Measurements from ENCODE around the gene DKK1. TPM values are rescaled to one million over a fixed set of nuclear protein-coding genes. Genes with fewer than 3 reads are reported as not detected.

The DKK1 gene
- total and polyA plus RNA-seq, 5 donors from 2014 or later = not detected

DNA sequence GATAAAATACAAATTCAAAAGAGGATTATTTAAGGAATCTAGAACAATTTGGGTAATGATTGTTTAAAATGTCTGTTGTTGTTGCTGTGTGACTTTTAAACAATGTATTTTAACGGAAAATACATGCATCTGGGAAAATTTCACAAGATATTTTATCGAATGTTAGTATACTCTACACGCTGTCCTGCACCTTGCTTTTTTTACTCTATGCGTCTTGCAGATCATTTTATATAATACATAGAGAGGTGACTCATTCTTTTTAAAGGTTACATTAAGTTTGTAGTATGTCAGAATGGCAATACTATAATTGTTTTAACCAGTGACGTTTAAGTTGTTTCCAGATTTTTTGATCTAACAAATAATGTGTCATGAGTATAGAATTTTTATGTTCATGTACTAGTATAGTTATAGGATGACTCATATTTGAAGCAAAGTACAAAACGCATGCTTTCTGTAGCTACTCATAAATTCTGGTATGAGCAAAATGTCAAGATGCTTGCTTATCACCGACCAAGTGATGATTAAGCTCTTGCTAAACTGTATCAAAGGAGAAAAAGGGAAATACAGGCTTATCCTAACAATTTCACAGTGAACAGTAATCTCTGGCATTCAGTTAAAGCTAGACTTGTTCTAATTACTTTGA, 4.9 kb downstream of the DKK1 start:
- H3K4me1 ChIP-seq (ENCODE audit: control insufficient read depth, insufficient read depth, low read length, poor library complexity, severe bottlenecking) = no peaks in the 10 kb centered on the region
- no peaks in the 10 kb centered on the region for H3K27me3 ChIP-seq (ENCODE audit: control insufficient read depth, insufficient read depth, low read length)
- H3K4me3 ChIP-seq (ENCODE audit: low read depth, low read length) = no peak overlapping the region
- DNase-seq (no peak), ATAC-seq (ENCODE audit: low read depth in 2 of 2) (no peak)
- H3K4me3 Mint-ChIP-seq = no peak overlapping the region
- no peaks in the 10 kb centered on the region for H3K36me3 ChIP-seq (ENCODE audit: control insufficient read depth, insufficient read depth, low read length)
- H3K36me3 Mint-ChIP-seq = no peaks in the 10 kb centered on the region
- no peaks in the 10 kb centered on the region for H3K9me3 ChIP-seq (ENCODE audit: control insufficient read depth in 2 of 2, low read length in 2 of 2)
- H3K27ac Mint-ChIP-seq = no peak overlapping the region
- peaks cover 0 to 10% (median 1%) of the 10 kb centered on the region in 7 donors for H3K9me3 Mint-ChIP-seq
- H3K27ac ChIP-seq (ENCODE audit: insufficient read depth, low read length, poor library complexity, severe bottlenecking) = no peak overlapping the region
- H3K27me3 Mint-ChIP-seq = peaks cover 26% of the 10 kb centered on the region
- H3K4me1 Mint-ChIP-seq = peaks cover 0 to 2% (median 0%) of the 10 kb centered on the region in 4 donors

DNA sequence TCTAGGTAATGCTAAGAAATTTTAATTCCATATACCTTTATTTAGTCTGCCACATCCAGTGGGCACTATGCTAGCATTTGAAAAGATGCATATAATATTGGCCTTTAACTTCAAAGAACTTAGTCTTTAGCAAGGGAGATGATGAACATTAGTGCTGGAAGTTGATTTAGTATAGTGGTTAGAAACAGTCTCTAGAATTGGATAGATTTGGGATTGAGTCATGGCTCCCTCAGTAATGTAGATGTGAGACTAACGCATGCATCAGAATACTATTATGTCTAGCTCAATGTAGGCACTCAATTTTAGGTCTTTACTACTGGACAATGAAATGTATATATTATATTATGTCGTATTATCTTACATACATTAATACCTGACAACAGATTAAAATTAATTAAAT, 5.8 kb downstream of the DKK1 start:
- H3K27me3 Mint-ChIP-seq = peaks cover 19% of the 10 kb centered on the region
- Histone ChIP-seq H3K27ac (ENCODE audit: insufficient read depth, low read length, poor library complexity, severe bottlenecking) (no peak overlapping the region), H3K27me3 (ENCODE audit: control insufficient read depth, insufficient read depth, low read length) (no peaks in the 10 kb centered on the region), H3K4me1 (ENCODE audit: control insufficient read depth, insufficient read depth, low read length, poor library complexity, severe bottlenecking) (no peaks in the 10 kb centered on the region), H3K36me3 (ENCODE audit: control insufficient read depth, insufficient read depth, low read length) (no peaks in the 10 kb centered on the region), H3K9me3 (ENCODE audit: control insufficient read depth in 2 of 2, low read length in 2 of 2) (no peaks in the 10 kb centered on the region), H3K4me3 (ENCODE audit: low read depth, low read length) (no peak overlapping the region)
- H3K4me3 Mint-ChIP-seq = no peak overlapping the region
- DNase-seq (no peak), ATAC-seq (ENCODE audit: low read depth in 2 of 2) (no peak)
- H3K27ac Mint-ChIP-seq = no peak overlapping the region
- H3K4me1 Mint-ChIP-seq = no peaks in the 10 kb centered on the region
- no peaks in the 10 kb centered on the region for H3K36me3 Mint-ChIP-seq
- H3K9me3 Mint-ChIP-seq = peaks cover 0 to 10% (median 2%) of the 10 kb centered on the region in 7 donors

DNA sequence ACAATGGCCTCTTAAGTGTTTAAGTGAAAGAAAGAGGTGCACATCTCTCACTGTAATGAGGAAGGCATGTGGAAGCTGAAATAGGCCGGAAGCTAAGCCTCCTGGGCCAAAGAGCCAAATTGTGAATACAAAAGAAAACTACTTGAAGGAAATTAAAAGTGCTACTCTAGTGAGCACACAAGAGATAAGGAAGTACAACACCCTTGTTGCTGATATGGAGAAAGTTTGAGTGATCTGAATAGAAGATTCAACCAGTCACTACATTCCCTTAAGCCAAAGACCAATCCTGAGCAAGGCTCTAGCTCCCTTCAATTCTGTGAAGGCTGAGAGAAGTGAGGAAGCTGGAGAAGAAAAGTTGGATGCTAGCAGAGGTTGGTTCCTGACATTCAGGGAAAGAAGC, 8.2 kb downstream of the DKK1 start:
- H3K36me3 Mint-ChIP-seq = no peaks in the 10 kb centered on the region
- peaks cover 0 to 10% (median 2%) of the 10 kb centered on the region in 7 donors for H3K9me3 Mint-ChIP-seq
- ATAC-seq (ENCODE audit: low read depth in 2 of 2) (no peak), DNase-seq (no peak)
- Histone ChIP-seq H3K4me3 (ENCODE audit: low read depth, low read length) (no peak overlapping the region), H3K4me1 (ENCODE audit: control insufficient read depth, insufficient read depth, low read length, poor library complexity, severe bottlenecking) (no peaks in the 10 kb centered on the region), H3K9me3 (ENCODE audit: control insufficient read depth in 2 of 2, low read length in 2 of 2) (no peaks in the 10 kb centered on the region), H3K27ac (ENCODE audit: insufficient read depth, low read length, poor library complexity, severe bottlenecking) (no peak overlapping the region), H3K27me3 (ENCODE audit: control insufficient read depth, insufficient read depth, low read length) (no peaks in the 10 kb centered on the region), H3K36me3 (ENCODE audit: control insufficient read depth, insufficient read depth, low read length) (no peaks in the 10 kb centered on the region)
- H3K27me3 Mint-ChIP-seq = no peaks in the 10 kb centered on the region
- no peak overlapping the region for H3K4me3 Mint-ChIP-seq
- no peak overlapping the region for H3K27ac Mint-ChIP-seq
- no peaks in the 10 kb centered on the region for H3K4me1 Mint-ChIP-seq

DNA sequence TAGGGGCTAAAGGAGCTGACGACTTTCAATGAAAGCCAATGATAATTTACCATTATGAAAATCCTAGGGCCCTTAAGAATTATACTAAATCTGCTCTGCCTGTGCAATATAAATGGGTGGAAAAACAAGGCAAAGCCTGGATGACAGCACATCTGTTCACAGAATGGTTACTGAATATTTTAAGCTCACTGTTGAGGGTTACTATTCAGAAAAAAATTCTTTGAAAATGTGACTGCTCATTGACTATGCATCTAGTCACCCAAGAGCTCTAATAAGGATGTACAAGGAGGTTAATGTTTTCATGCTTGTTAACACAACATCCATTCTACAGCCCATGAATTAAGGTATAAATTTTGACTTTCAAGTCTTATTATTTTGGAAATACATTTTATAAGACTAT, 8.9 kb downstream of the DKK1 start:
- Mint-ChIP-seq H3K4me1 (no peaks in the 10 kb centered on the region), H3K27ac (no peak overlapping the region), H3K9me3 (peaks cover 0 to 10% (median 2%) of the 10 kb centered on the region in 7 donors), H3K4me3 (no peak overlapping the region), H3K27me3 (no peaks in the 10 kb centered on the region), H3K36me3 (no peaks in the 10 kb centered on the region)
- H3K27ac ChIP-seq (ENCODE audit: insufficient read depth, low read length, poor library complexity, severe bottlenecking) = no peak overlapping the region
- no peaks in the 10 kb centered on the region for H3K9me3 ChIP-seq (ENCODE audit: control insufficient read depth in 2 of 2, low read length in 2 of 2)
- no peaks in the 10 kb centered on the region for H3K4me1 ChIP-seq (ENCODE audit: control insufficient read depth, insufficient read depth, low read length, poor library complexity, severe bottlenecking)
- no peaks in the 10 kb centered on the region for H3K36me3 ChIP-seq (ENCODE audit: control insufficient read depth, insufficient read depth, low read length)
- no peak for ATAC-seq (ENCODE audit: low read depth in 2 of 2)
- H3K4me3 ChIP-seq (ENCODE audit: low read depth, low read length) = no peak overlapping the region
- DNase-seq = no peak
- no peaks in the 10 kb centered on the region for H3K27me3 ChIP-seq (ENCODE audit: control insufficient read depth, insufficient read depth, low read length)

- no peaks in the 10 kb centered on the region for H3K9me3 ChIP-seq (ENCODE audit: control insufficient read depth in 2 of 2, low read length in 2 of 2)
- Mint-ChIP-seq H3K27me3 (no peaks in the 10 kb centered on the region), H3K4me3 (no peak overlapping the region), H3K9me3 (peaks cover 0 to 10% (median 4%) of the 10 kb centered on the region in 7 donors), H3K27ac (no peak overlapping the region), H3K4me1 (no peaks in the 10 kb centered on the region), H3K36me3 (no peaks in the 10 kb centered on the region)
- H3K4me3 ChIP-seq (ENCODE audit: low read depth, low read length) = no peak overlapping the region
- no peaks in the 10 kb centered on the region for H3K27me3 ChIP-seq (ENCODE audit: control insufficient read depth, insufficient read depth, low read length)
- no peaks in the 10 kb centered on the region for H3K36me3 ChIP-seq (ENCODE audit: control insufficient read depth, insufficient read depth, low read length)
- ATAC-seq (ENCODE audit: low read depth in 2 of 2) = no peak
- no peaks in the 10 kb centered on the region for H3K4me1 ChIP-seq (ENCODE audit: control insufficient read depth, insufficient read depth, low read length, poor library complexity, severe bottlenecking)
- no peak overlapping the region for H3K27ac ChIP-seq (ENCODE audit: insufficient read depth, low read length, poor library complexity, severe bottlenecking)
- DNase-seq = no peak
These were observed 12.3 kb downstream of the DKK1 start for GRCh38 chr10:52326382-52326781.

DNA sequence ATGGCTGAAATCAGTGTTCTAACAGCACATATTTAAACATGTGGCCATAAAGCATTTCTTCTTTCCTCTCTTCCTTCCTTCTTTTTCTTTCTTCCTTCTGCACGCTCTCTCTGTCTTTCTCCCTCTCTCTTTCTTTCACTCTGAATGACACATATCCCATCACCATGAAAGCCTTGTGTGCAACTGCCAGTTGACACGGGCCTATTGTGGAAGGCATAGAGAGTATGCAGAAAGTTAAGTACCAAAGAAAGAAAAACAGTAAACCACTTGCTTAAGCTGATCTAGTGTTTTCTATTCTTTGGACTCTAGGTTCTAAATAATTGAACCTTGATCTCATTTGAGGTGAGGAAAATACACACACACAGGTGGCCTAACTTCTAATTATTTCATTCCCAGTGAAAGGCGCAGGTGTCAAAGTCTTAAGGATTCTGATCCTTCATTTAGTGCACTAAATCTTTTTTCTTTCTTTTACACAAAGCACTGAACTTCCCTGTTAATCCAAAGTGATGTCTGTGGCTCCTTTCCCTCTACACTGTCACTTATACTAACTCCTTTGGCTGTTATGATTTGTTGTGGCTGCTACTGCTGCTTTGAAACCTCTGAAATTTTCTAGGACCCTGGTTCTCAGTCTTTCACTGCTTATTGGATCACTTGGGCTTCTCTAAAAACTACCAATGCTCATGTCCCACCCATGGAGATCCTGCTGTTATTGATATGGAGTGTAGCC, 17.7 kb downstream of the DKK1 start:
- no peak overlapping the region for H3K27ac Mint-ChIP-seq
- H3K9me3 Mint-ChIP-seq = peaks cover 0 to 7% (median 3%) of the 10 kb centered on the region in 7 donors
- H3K9me3 ChIP-seq (ENCODE audit: control insufficient read depth in 2 of 2, low read length in 2 of 2) = no peaks in the 10 kb centered on the region
- H3K4me3 Mint-ChIP-seq = no peak overlapping the region
- H3K27me3 ChIP-seq (ENCODE audit: control insufficient read depth, insufficient read depth, low read length) = no peaks in the 10 kb centered on the region
- H3K36me3 Mint-ChIP-seq = no peaks in the 10 kb centered on the region
- H3K4me1 ChIP-seq (ENCODE audit: control insufficient read depth, insufficient read depth, low read length, poor library complexity, severe bottlenecking) = no peaks in the 10 kb centered on the region
- H3K4me1 Mint-ChIP-seq = no peaks in the 10 kb centered on the region
- H3K36me3 ChIP-seq (ENCODE audit: control insufficient read depth, insufficient read depth, low read length) = no peaks in the 10 kb centered on the region
- peaks cover 4% of the 10 kb centered on the region for H3K27me3 Mint-ChIP-seq
- no peak overlapping the region for H3K27ac ChIP-seq (ENCODE audit: insufficient read depth, low read length, poor library complexity, severe bottlenecking)
- DNase-seq = no peak
- no peak for ATAC-seq (ENCODE audit: low read depth in 2 of 2)
- no peak overlapping the region for H3K4me3 ChIP-seq (ENCODE audit: low read depth, low read length)

GRCh38 chr10:52332815-52333214, 18.7 kb downstream of the DKK1 start:
- no peaks in the 10 kb centered on the region for H3K36me3 Mint-ChIP-seq
- peaks cover 4% of the 10 kb centered on the region for H3K27me3 Mint-ChIP-seq
- no peak overlapping the region for H3K4me3 Mint-ChIP-seq
- H3K9me3 Mint-ChIP-seq = peaks cover 0 to 9% (median 5%) of the 10 kb centered on the region in 7 donors
- no peaks in the 10 kb centered on the region for H3K9me3 ChIP-seq (ENCODE audit: control insufficient read depth in 2 of 2, low read length in 2 of 2)
- H3K27ac Mint-ChIP-seq = no peak overlapping the region
- no peak overlapping the region for H3K27ac ChIP-seq (ENCODE audit: insufficient read depth, low read length, poor library complexity, severe bottlenecking)
- no peaks in the 10 kb centered on the region for H3K4me1 Mint-ChIP-seq
- DNase-seq = no peak
- no peaks in the 10 kb centered on the region for H3K4me1 ChIP-seq (ENCODE audit: control insufficient read depth, insufficient read depth, low read length, poor library complexity, severe bottlenecking)
- no peaks in the 10 kb centered on the region for H3K36me3 ChIP-seq (ENCODE audit: control insufficient read depth, insufficient read depth, low read length)
- no peak for ATAC-seq (ENCODE audit: low read depth in 2 of 2)
- H3K27me3 ChIP-seq (ENCODE audit: control insufficient read depth, insufficient read depth, low read length) = no peaks in the 10 kb centered on the region
- H3K4me3 ChIP-seq (ENCODE audit: low read depth, low read length) = no peak overlapping the region

DNA sequence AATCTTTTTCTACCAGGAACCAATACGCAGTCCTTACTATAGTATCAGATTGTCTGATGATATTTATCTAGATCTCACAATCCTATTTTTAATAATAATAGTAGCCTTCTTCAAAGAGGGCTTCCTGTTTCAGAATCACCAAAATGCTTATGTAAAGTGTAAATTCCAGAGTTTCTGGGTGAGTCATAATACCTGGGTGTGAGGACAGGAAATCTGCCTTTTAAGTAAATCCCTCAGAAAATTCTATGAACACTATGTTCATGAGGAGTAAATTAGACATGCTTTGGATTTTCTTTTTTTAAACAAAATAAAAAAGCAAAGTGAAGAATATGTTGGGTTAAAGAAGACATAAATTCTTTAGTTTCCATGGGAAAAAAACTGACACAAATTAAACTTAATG, 20.5 kb downstream of the DKK1 start:
- no peak overlapping the region for H3K27ac Mint-ChIP-seq
- peaks cover 0 to 10% (median 3%) of the 10 kb centered on the region in 7 donors for H3K9me3 Mint-ChIP-seq
- no peak for DNase-seq

More for the DNA sequence above, 20.5 kb downstream of the DKK1 start:
- no peak overlapping the region for H3K4me3 ChIP-seq (ENCODE audit: low read depth, low read length)
- H3K9me3 ChIP-seq (ENCODE audit: control insufficient read depth in 2 of 2, low read length in 2 of 2) = no peaks in the 10 kb centered on the region
- H3K27me3 ChIP-seq (ENCODE audit: control insufficient read depth, insufficient read depth, low read length) = no peaks in the 10 kb centered on the region
- H3K4me1 ChIP-seq (ENCODE audit: control insufficient read depth, insufficient read depth, low read length, poor library complexity, severe bottlenecking) = no peaks in the 10 kb centered on the region
- H3K4me1 Mint-ChIP-seq = no peaks in the 10 kb centered on the region
- no peak overlapping the region for H3K27ac ChIP-seq (ENCODE audit: insufficient read depth, low read length, poor library complexity, severe bottlenecking)
- H3K27me3 Mint-ChIP-seq = peaks cover 4% of the 10 kb centered on the region
- ATAC-seq (ENCODE audit: low read depth in 2 of 2) = no peak
- H3K36me3 Mint-ChIP-seq = no peaks in the 10 kb centered on the region
- no peak overlapping the region for H3K4me3 Mint-ChIP-seq
- no peaks in the 10 kb centered on the region for H3K36me3 ChIP-seq (ENCODE audit: control insufficient read depth, insufficient read depth, low read length)

All from CD4-positive, CD25-positive, alpha-beta regulatory T cell (primary cell).